Stimulated activated CD4-positive, alpha-beta T cell treated with anti-CD3 and anti-CD28 coated beads, Interleukin-4, amount 100 ng/mL, for 24 hours (primary cell): ENCODE results near the gene PCDHB5.
"Not testable (repeated sequence)": the region's sequence is repeated elsewhere in the genome, so short reads cannot be mapped to it uniquely, and the experiment has no call there.

ENCODE experiments used
- DNase-seq: peaks from one replicate; pipeline ENCODE4 v3.0.0-alpha.2; 2020

Gene PCDHB5

GRCh38 chr5:141155540-141156374, 20.8 kb downstream of the PCDHB5 start:
- no peak for DNase-seq

GRCh38 chr5:141157356-141157755, 22.4 kb downstream of the PCDHB5 start:
- not testable (repeated sequence) for DNase-seq

GRCh38 chr5:141157901-141158300, 22.9 kb downstream of the PCDHB5 start:
- DNase-seq, result not testable (repeated sequence)

GRCh38 chr5:141172381-141173204, 37.6 kb downstream of the PCDHB5 start, which contains the start of gene PCDHB7:
Gene PCDHB7 (plus strand): TSS chr5:141172644. CDS start chr5:141172836, 192 bp downstream.
- peak; percentile 17 for DNase-seq

DNA sequence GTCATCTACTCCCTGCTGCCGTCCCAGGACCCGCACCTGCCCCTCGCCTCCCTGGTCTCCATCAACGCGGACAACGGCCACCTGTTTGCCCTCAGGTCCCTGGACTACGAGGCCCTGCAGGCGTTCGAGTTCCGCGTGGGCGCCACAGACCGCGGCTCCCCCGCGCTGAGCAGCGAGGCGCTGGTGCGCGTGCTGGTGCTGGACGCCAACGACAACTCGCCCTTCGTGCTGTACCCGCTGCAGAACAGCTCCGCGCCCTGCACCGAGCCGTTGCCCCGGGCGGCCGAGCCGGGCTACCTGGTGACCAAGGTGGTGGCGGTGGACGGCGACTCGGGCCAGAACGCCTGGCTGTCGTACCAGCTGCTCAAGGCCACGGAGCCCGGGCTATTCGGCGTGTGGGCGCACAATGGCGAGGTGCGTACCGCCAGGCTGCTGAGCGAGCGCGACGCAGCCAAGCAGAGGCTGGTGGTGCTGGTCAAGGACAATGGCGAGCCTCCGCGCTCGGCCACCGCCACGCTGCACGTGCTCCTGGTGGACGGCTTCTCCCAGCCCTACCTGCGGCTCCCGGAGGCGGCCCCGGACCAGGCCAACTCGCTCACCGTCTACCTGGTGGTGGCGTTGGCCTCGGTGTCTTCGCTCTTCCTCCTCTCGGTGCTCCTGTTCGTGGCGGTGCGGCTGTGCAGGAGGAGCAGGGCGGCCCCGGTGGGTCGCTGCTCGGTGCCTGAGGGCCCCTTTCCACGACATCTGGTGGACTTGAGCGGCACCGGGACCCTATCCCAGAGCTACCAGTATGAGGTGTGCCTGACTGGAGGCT, 39.5 kb downstream of the PCDHB5 start:
- DNase-seq, result not testable (repeated sequence)

- no peak for DNase-seq
Measured at GRCh38 chr5:141175933-141176332, 40.9 kb downstream of the PCDHB5 start.

GRCh38 chr5:141177577-141178191, 42.7 kb downstream of the PCDHB5 start, which contains the start of gene PCDHB8:
Gene PCDHB8 (plus strand): TSS chr5:141177790. CDS start chr5:141178035, 245 bp downstream.
- not testable (repeated sequence) for DNase-seq

GRCh38 chr5:141179371-141179770, 44.4 kb downstream of the PCDHB5 start:
- not testable (repeated sequence) for DNase-seq

DNA sequence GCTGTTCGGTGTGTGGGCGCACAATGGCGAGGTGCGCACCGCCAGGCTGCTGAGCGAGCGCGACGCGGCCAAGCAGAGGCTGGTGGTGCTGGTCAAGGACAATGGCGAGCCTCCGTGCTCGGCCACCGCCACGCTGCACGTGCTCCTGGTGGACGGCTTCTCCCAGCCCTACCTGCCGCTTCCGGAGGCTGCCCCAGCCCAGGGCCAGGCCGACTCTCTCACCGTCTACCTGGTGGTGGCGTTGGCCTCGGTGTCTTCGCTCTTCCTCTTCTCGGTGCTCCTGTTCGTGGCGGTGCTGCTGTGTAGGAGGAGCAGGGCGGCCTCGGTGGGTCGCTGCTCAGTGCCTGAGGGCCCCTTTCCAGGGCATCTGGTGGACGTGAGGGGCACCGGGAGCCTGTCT, 44.9 kb downstream of the PCDHB5 start:
- not testable (repeated sequence) for DNase-seq

DNA sequence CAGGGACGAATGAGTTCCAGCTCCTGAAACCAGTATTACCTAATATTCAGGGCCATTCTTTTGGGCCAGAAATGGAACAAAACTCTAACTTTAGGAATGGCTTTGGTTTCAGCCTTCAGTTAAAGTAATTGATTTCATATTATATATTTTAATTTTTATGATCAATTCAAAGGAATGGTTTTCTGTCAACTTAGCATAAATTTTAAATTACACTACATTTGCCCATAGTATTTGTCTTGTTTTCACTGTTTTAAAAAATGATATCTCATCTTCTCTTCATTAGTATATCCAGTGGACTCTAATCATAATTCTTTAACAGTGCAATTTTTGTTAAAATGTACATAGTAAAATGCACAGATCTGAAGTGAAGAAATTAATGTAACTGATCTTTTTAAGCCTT, 45.3 kb downstream of the PCDHB5 start:
- no peak for DNase-seq

- DNase-seq, result no peak
Measured at GRCh38 chr5:141182248-141182647, 47.2 kb downstream of the PCDHB5 start, which contains the start of gene PCDHB16. Gene PCDHB16 (plus strand): TSS chr5:141182387. CDS start chr5:141182560, 173 bp downstream.

- not testable (repeated sequence) for DNase-seq
Measured at GRCh38 chr5:141184117-141184855, 49.3 kb downstream of the PCDHB5 start.

GRCh38 chr5:141186897-141187512, 52.0 kb downstream of the PCDHB5 start, which contains the start of gene PCDHB9:
Gene PCDHB9 (plus strand): TSS chr5:141187161. CDS start chr5:141187319, 158 bp downstream.
- DNase-seq, result peak; percentile 28
